ENCODE data around the gene ADNP.

Gene ADNP

GRCh38 chr20:50872560-50873425, 58.4 kb downstream of the ADNP start:
- DNase-seq (ENCODE audit: low spot score): peak; percentile 34

- DNase-seq (ENCODE audit: low spot score): no peak
Measured at GRCh38 chr20:50870561-50871161, 60.6 kb downstream of the ADNP start.

- no peak for DNase-seq (ENCODE audit: low spot score)
Measured at GRCh38 chr20:50868509-50869495, 62.4 kb downstream of the ADNP start.

GRCh38 chr20:50867805-50868204, 63.4 kb downstream of the ADNP start:
- DNase-seq (ENCODE audit: low spot score): no peak

GRCh38 chr20:50866831-50867230, 64.4 kb downstream of the ADNP start:
- DNase-seq (ENCODE audit: low spot score): no peak

- no peak for DNase-seq (ENCODE audit: low spot score)
Measured at GRCh38 chr20:50866036-50866685, 65.1 kb downstream of the ADNP start.

GRCh38 chr20:50865591-50865990, 65.6 kb downstream of the ADNP start:
- DNase-seq (ENCODE audit: low spot score): no peak

- no peak for DNase-seq (ENCODE audit: low spot score)
Measured at GRCh38 chr20:50865114-50865513, 66.1 kb downstream of the ADNP start.

- no peak for DNase-seq (ENCODE audit: low spot score)
Measured at GRCh38 chr20:50862546-50862945, 68.7 kb downstream of the ADNP start.

- no peak for DNase-seq (ENCODE audit: low spot score)
Measured at GRCh38 chr20:50861012-50861411, 70.2 kb downstream of the ADNP start.

- no peak for DNase-seq (ENCODE audit: low spot score)
Measured at GRCh38 chr20:50859161-50859560, 72.1 kb downstream of the ADNP start.

GRCh38 chr20:50858525-50858924, 72.7 kb downstream of the ADNP start:
- DNase-seq (ENCODE audit: low spot score): no peak

- DNase-seq (ENCODE audit: low spot score): no peak
Measured at GRCh38 chr20:50857348-50857747, 73.9 kb downstream of the ADNP start.

- no peak for DNase-seq (ENCODE audit: low spot score)
Measured at GRCh38 chr20:50856475-50857041, 74.7 kb downstream of the ADNP start.

- no peak for DNase-seq (ENCODE audit: low spot score)
Measured at GRCh38 chr20:50855498-50856474, 75.5 kb downstream of the ADNP start.

- no peak for DNase-seq (ENCODE audit: low spot score)
Measured at GRCh38 chr20:50854506-50855249, 76.6 kb downstream of the ADNP start.

- no peak for DNase-seq (ENCODE audit: low spot score)
Measured at GRCh38 chr20:50852085-50852484, 79.2 kb downstream of the ADNP start.

GRCh38 chr20:50850721-50851286, 80.4 kb downstream of the ADNP start:
- DNase-seq (ENCODE audit: low spot score): no peak
